Keratinocyte (primary cell): Measurements from ENCODE around the gene CLCN5. TPM values are rescaled to one million over a fixed set of nuclear protein-coding genes. Genes with fewer than 3 reads are reported as not detected.

Source experiments
- DNase-seq: peaks from one replicate; pipeline ENCODE4 v3.0.0-alpha.2; 2011; ENCODE audit warnings: low read depth, missing footprints, low spot score
- FAIRE-seq: peaks from 2 replicates; lab custom pipeline; 2011; peaks lifted over from hg19 to GRCh38; lab: Jason Lieb, UNC
- H2AFZ ChIP-seq: 2 replicates; pipeline ENCODE4 v1.6.0; 2012; ENCODE audit warnings: low read length, control low read depth, inconsistent platforms; ENCODE audit not compliant: control insufficient read depth
- H3K27ac ChIP-seq: 2 replicates; pipeline ENCODE4 v1.5.1; 2011; ENCODE audit warnings: low read length; ENCODE audit not compliant: control insufficient read depth, insufficient read depth
- H3K27me3 ChIP-seq: 3 replicates; pipeline ENCODE4 v1.6.0; 2011; ENCODE audit warnings: low read length; ENCODE audit not compliant: control insufficient read depth, insufficient read depth; ENCODE audit errors: extremely low read depth
- H3K36me3 ChIP-seq, 2 experiments: 2 replicates in 1 of 2; 3 replicates in 1 of 2; pipeline ENCODE4 v1.5.1; 2011; ENCODE audit warnings: low read length in 2 of 2, mild to moderate bottlenecking in 1 of 2; ENCODE audit not compliant: control insufficient read depth in 2 of 2, insufficient read depth in 2 of 2; ENCODE audit errors: extremely low read depth in 1 of 2
- H3K4me1 ChIP-seq: 3 replicates; pipeline ENCODE4 v1.5.1; 2011; ENCODE audit warnings: low read length; ENCODE audit not compliant: control insufficient read depth, insufficient read depth; ENCODE audit errors: extremely low read depth
- H3K4me2 ChIP-seq: 3 replicates; pipeline ENCODE4 v1.6.0; 2011; ENCODE audit warnings: low read depth, low read length; ENCODE audit not compliant: control insufficient read depth, insufficient read depth; ENCODE audit errors: extremely low read depth
- H3K4me3 ChIP-seq, 3 experiments: fragments of 200-600 bp in 1 of 3; sonication (generic) in 1 of 3; 2 replicates in 2 of 3; 3 replicates in 1 of 3; pipeline ENCODE4 v1.5.1; 2011 to 2016; ENCODE audit warnings: low read length in 3 of 3, mild to moderate bottlenecking in 3 of 3, control low read depth in 2 of 3, inconsistent platforms in 1 of 3, low read depth in 1 of 3, mixed read lengths in 1 of 3, mixed run types in 1 of 3, moderate library complexity in 1 of 3; ENCODE audit not compliant: control insufficient read depth in 2 of 3, insufficient read depth in 2 of 3; ENCODE audit errors: extremely low read depth in 1 of 3
- H3K79me2 ChIP-seq: 2 replicates; pipeline ENCODE4 v1.6.0; 2012; ENCODE audit warnings: low read length; ENCODE audit not compliant: control insufficient read depth, insufficient read depth
- H3K9ac ChIP-seq: 3 replicates; pipeline ENCODE4 v1.6.0; 2011; ENCODE audit warnings: low read length; ENCODE audit not compliant: control insufficient read depth, insufficient read depth; ENCODE audit errors: extremely low read depth
- H3K9me1 ChIP-seq: 3 replicates; pipeline ENCODE4 v1.6.0; 2011; ENCODE audit warnings: low read length; ENCODE audit not compliant: control insufficient read depth, insufficient read depth; ENCODE audit errors: extremely low read depth
- H3K9me3 ChIP-seq: 2 replicates; pipeline ENCODE4 v1.5.1; 2012; ENCODE audit warnings: low read depth, low read length; ENCODE audit not compliant: control insufficient read depth
- H4K20me1 ChIP-seq: 3 replicates; pipeline ENCODE4 v1.6.0; 2011; ENCODE audit warnings: low read length; ENCODE audit not compliant: control insufficient read depth, insufficient read depth; ENCODE audit errors: extremely low read depth
- EZH2 ChIP-seq: IDR thresholded peaks from one replicate; pipeline ENCODE4 v1.6.1; 2012; ENCODE audit warnings: inconsistent platforms, mild to moderate bottlenecking, low read length, moderate library complexity
- dilution Hi-C: fragments of 300-500 bp; cut with MboI; formaldehyde crosslinking; loops from one replicate; pipeline ENCODE4 v1.7.0; 2020; ENCODE audit warnings: low sequenced_read_pairs; ENCODE audit not compliant: extremely low pct_ligation_motif_present
- polyA plus RNA-seq, 5 experiments: library from polyadenylated mRNA; depleted of rRNA in 3 of 5; stranded (reverse) in 3 of 5; stranded (forward) in 1 of 5; unstranded in 1 of 5; fragments of >200 nt; gene quantifications; 1 replicate in 1 of 5; 2 replicates in 3 of 5; 3 replicates in 1 of 5; pipeline versions ENCODE4 v1.2.1 to v1.2.3, GENCODE V29; 2011 to 2012; ENCODE audit warnings: missing spikeins in 2 of 5, low read depth in 1 of 5, low replicate concordance in 1 of 5
- TF ChIP-seq, protein P1 (sequence below), 3 experiments: IDR thresholded peaks in 1 of 3; conservative IDR thresholded peaks in 1 of 3; optimal IDR thresholded peaks in 1 of 3; 2 replicates in 2 of 3; 3 replicates in 1 of 3; pipeline versions ENCODE3 to v1.5.1; 2011; ENCODE audit warnings: low read length in 3 of 3, mild to moderate bottlenecking in 3 of 3, moderate library complexity in 2 of 3, control low read depth in 1 of 3, inconsistent platforms in 1 of 3; ENCODE audit not compliant: insufficient read depth in 2 of 3; ENCODE audit errors: extremely low read depth in 1 of 3

Gene CLCN5
- polyA plus RNA-seq, 1 donor (not counting 4 experiments of a cell fraction or from before 2014, with no cell fraction given), result 3.9 TPM

DNA sequence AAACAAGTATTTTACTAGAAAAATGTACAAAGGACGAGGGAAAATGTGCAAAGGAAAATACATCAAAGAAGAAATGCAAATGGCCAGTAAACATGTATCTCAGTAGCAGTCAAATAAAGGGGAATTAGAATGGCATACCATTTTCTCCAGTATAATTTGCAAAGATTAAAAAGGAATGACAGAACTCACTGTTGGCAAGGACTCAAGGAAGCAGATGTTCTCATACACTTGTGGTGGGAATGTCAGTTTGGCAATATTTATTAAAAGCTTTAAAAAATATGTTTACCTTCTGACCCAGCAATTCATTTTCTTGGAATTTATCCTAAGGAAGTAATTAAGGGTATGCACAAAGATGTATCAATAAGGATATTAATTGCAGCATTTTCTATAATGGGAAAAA is 7.6 kb downstream of the CLCN5 start:
- no peaks in the 10 kb centered on the region for H3K79me2 ChIP-seq
- no peak for TF ChIP-seq EZH2
- TF ChIP-seq, protein P1, sequence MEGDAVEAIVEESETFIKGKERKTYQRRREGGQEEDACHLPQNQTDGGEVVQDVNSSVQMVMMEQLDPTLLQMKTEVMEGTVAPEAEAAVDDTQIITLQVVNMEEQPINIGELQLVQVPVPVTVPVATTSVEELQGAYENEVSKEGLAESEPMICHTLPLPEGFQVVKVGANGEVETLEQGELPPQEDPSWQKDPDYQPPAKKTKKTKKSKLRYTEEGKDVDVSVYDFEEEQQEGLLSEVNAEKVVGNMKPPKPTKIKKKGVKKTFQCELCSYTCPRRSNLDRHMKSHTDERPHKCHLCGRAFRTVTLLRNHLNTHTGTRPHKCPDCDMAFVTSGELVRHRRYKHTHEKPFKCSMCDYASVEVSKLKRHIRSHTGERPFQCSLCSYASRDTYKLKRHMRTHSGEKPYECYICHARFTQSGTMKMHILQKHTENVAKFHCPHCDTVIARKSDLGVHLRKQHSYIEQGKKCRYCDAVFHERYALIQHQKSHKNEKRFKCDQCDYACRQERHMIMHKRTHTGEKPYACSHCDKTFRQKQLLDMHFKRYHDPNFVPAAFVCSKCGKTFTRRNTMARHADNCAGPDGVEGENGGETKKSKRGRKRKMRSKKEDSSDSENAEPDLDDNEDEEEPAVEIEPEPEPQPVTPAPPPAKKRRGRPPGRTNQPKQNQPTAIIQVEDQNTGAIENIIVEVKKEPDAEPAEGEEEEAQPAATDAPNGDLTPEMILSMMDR (optimal IDR thresholded peaks at IDR 0.05 in 1 of 3, IDR thresholded peaks at IDR 0.05 in 1 of 3, conservative IDR thresholded peaks at IDR 0.05 in 1 of 3; ENCODE audit: extremely low read depth in 1 of 3, insufficient read depth in 2 of 3, low read length in 3 of 3), result no peak
- no peaks in the 10 kb centered on the region for H3K9me3 ChIP-seq
- no peak overlapping the region for H3K27ac ChIP-seq
- no peak overlapping the region for H3K4me2 ChIP-seq
- H3K36me3 ChIP-seq, result no peaks in the 10 kb centered on the region
- FAIRE-seq, result no peak
- dilution Hi-C loops, result no loop called here
- no peak overlapping the region for H2AFZ ChIP-seq
- no peak for DNase-seq
- H3K9ac ChIP-seq, result no peak overlapping the region
- no peaks in the 10 kb centered on the region for H3K4me1 ChIP-seq
- no peak overlapping the region for H3K4me3 ChIP-seq
- no peaks in the 10 kb centered on the region for H3K27me3 ChIP-seq
- H4K20me1 ChIP-seq, result no peaks in the 10 kb centered on the region
- no peaks in the 10 kb centered on the region for H3K9me1 ChIP-seq

DNA sequence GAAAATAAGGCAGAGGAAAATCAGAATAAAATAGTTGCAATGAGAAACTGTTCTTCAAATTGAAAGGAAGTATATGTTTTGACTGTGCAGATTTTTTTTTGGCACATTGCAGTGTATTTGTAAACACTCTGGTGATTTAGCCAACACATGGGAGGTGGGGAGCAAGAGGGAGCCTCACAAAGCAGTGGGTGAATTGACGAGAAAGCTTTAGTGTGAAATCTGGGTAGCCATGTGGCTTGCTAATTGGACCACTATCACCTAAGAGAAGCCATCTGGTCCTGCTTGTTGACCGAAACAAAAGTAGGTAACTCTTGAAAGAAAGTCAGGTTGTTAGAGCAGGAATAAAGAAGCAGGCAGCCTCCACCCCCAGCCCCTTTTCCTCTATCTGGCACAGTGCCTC is 10.4 kb downstream of the CLCN5 start:
- Histone ChIP-seq H4K20me1 (no peaks in the 10 kb centered on the region), H3K79me2 (no peaks in the 10 kb centered on the region), H3K4me2 (no peak overlapping the region), H3K4me1 (no peaks in the 10 kb centered on the region), H3K9me1 (no peaks in the 10 kb centered on the region), H2AFZ (no peak overlapping the region), H3K27me3 (no peaks in the 10 kb centered on the region), H3K27ac (no peak overlapping the region), H3K9me3 (no peaks in the 10 kb centered on the region), H3K36me3 (no peaks in the 10 kb centered on the region), H3K9ac (no peak overlapping the region), H3K4me3 (no peak overlapping the region)
- dilution Hi-C loops, result no loop called here
- TF ChIP-seq, protein P1 (optimal IDR thresholded peaks at IDR 0.05 in 1 of 3, IDR thresholded peaks at IDR 0.05 in 1 of 3, conservative IDR thresholded peaks at IDR 0.05 in 1 of 3; ENCODE audit: extremely low read depth in 1 of 3, insufficient read depth in 2 of 3, low read length in 3 of 3), result no peak
- TF ChIP-seq EZH2, result no peak
- no peak for DNase-seq
- FAIRE-seq, result no peak
